HepG2 (cell line): ENCODE results near the gene METRN. TPM values are rescaled to one million over a fixed set of nuclear protein-coding genes. Genes with fewer than 3 reads are reported as not detected.

Source experiments
- BRF2 ChIP-seq: sonication (generic); formaldehyde crosslinking; IDR thresholded peaks from 2 replicates; pipeline ENCODE4 v1.8.1; 2022; ENCODE audit warnings: mild to moderate bottlenecking, missing genetic modification reagents
- HES4 ChIP-seq: sonication (generic); formaldehyde crosslinking; IDR thresholded peaks from 2 replicates; pipeline ENCODE4 v1.9.0; 2021; ENCODE audit warnings: mild to moderate bottlenecking, missing genetic modification reagents, borderline replicate concordance
- HIVEP1 ChIP-seq: sonication (generic); formaldehyde crosslinking; IDR thresholded peaks from 2 replicates; pipeline ENCODE4 v1.4.0; 2020; ENCODE audit warnings: mild to moderate bottlenecking, missing genetic modification reagents
- IKZF4 ChIP-seq: sonication (generic); formaldehyde crosslinking; IDR thresholded peaks from 2 replicates; pipeline ENCODE4 v1.5.1; 2020; ENCODE audit warnings: borderline replicate concordance, mild to moderate bottlenecking, low read depth, missing genetic modification reagents; ENCODE audit errors: not compliant biosample characterization
- KDM5B ChIP-seq: sonication (generic); formaldehyde crosslinking; IDR thresholded peaks from 2 replicates; pipeline ENCODE4 v1.4.0; 2020; ENCODE audit warnings: missing genetic modification reagents, mild to moderate bottlenecking, borderline replicate concordance
- NCOA2 ChIP-seq: sonication (generic); formaldehyde crosslinking; IDR thresholded peaks from 2 replicates; pipeline ENCODE4 v1.8.0; 2022; ENCODE audit warnings: inconsistent platforms
- PATZ1 ChIP-seq: sonication (generic); formaldehyde crosslinking; IDR thresholded peaks from 2 replicates; pipeline ENCODE4 v1.4.0; 2020; ENCODE audit warnings: missing genetic modification reagents
- PCBP1 ChIP-seq: fragments of 200-400 bp; formaldehyde crosslinking; IDR thresholded peaks from 2 replicates; pipeline ENCODE4 v1.6.1; 2017; ENCODE audit warnings: mild to moderate bottlenecking, low read depth, low read length, borderline replicate concordance
- SCMH1 ChIP-seq: sonication (generic); formaldehyde crosslinking; IDR thresholded peaks from 2 replicates; pipeline ENCODE4 v1.9.0; 2021; ENCODE audit warnings: missing genetic modification reagents, mild to moderate bottlenecking, borderline replicate concordance
- WIZ ChIP-seq: sonication (generic); formaldehyde crosslinking; IDR thresholded peaks from 2 replicates; pipeline ENCODE4 v1.5.1; 2020; ENCODE audit warnings: mild to moderate bottlenecking, missing genetic modification reagents
- ZNF207 ChIP-seq: fragments of 450-650 bp; IDR thresholded peaks from 2 replicates; pipeline ENCODE4 v1.6.1; 2016; ENCODE audit warnings: antibody characterized with exemption, borderline replicate concordance
- ZSCAN21 ChIP-seq: sonication (generic); formaldehyde crosslinking; IDR thresholded peaks from 2 replicates; pipeline ENCODE4 v1.8.0; 2022; ENCODE audit warnings: mild to moderate bottlenecking, missing genetic modification reagents, moderate library complexity, borderline replicate concordance
- ZSCAN31 ChIP-seq: sonication (generic); formaldehyde crosslinking; IDR thresholded peaks from 2 replicates; pipeline ENCODE4 v1.5.0; 2020; ENCODE audit warnings: low read depth, mild to moderate bottlenecking, missing genetic modification reagents
- polyA plus RNA-seq, 8 experiments: library from polyadenylated mRNA; depleted of rRNA in 3 of 8; stranded (reverse) in 7 of 8; unstranded in 1 of 8; fragments of >200 nt; fragmentation: Illumina TruSeq in 4 of 8; extraction: Trizol in 4 of 8; gene quantifications; 2 replicates each; pipeline versions ENCODE4 v1.2.1 to v1.2.3, GENCODE V29; 2011 to 2016; ENCODE audit warnings: low read depth in 4 of 8, missing spikeins in 1 of 8, mixed read lengths in 1 of 8; ENCODE audit not compliant: insufficient read depth in 1 of 8
- total RNA-seq, 5 experiments: library from RNA; depleted of rRNA; stranded (reverse); fragments of >200 nt; fragmentation: Illumina TruSeq; extraction: Trizol; gene quantifications; 2 replicates each; pipeline ENCODE4 v1.2.3, GENCODE V29; 2016; ENCODE audit warnings: low read depth in 1 of 5
- TF ChIP-seq, protein P1 (sequence below), 2 experiments: sonication (generic) in 1 of 2; formaldehyde crosslinking in 1 of 2; IDR thresholded peaks; 2 replicates each; pipeline versions ENCODE4 v1.6.1 to v1.9.0; 2014 to 2022; ENCODE audit warnings: antibody characterized with exemption in 1 of 2, borderline replicate concordance in 1 of 2, inconsistent platforms in 1 of 2, low read depth in 1 of 2, missing genetic modification reagents in 1 of 2
- TF ChIP-seq, protein P2 (sequence below): IDR thresholded peaks from 2 replicates; pipeline ENCODE4 v1.4.0; 2020; ENCODE audit warnings: mild to moderate bottlenecking, missing genetic modification reagents

The METRN gene
- total and polyA plus RNA-seq, 2 of the 13 experiments (the other 11 are each of a cell fraction or from before 2014, with no cell fraction given) = 25.5 to 46.1 TPM

DNA sequence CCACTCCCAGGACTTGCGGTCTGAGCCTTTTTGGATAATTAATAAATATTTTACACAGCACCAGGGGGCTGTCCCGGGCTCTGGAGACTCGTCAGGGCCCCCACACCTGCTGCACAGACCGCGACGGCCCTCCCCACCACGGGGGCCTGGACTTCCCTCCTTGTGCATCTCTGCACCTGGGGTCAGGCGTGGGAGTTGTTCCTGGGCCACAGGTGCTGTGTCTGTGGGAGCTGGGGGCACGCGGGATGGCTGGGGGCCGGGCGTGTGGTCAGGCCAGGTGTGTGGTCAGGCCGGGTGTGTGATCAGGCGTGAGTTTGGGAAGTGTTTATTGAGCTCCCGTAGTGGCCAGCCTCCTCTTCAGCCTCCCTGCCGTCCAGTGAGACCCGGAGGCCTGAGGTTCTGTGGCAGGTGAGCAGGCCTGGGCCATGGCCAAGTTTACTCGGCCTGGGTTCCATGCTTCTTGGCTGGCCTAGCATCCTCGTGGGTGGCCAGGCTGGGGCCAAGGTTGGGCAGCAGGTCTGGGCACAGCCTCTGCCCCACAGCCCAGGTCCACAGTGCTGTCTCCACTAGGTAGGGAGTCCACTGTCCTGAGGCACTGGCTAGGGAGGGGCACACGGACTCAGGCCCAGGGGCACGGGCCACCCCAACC, 36.6 kb upstream of the METRN start (continued):
- no peak for TF ChIP-seq HES4 (CRISPR knock-in tag)
- TF ChIP-seq HIVEP1 (CRISPR knock-in tag) = no peak
- no peak for TF ChIP-seq WIZ
- TF ChIP-seq, protein P1, sequence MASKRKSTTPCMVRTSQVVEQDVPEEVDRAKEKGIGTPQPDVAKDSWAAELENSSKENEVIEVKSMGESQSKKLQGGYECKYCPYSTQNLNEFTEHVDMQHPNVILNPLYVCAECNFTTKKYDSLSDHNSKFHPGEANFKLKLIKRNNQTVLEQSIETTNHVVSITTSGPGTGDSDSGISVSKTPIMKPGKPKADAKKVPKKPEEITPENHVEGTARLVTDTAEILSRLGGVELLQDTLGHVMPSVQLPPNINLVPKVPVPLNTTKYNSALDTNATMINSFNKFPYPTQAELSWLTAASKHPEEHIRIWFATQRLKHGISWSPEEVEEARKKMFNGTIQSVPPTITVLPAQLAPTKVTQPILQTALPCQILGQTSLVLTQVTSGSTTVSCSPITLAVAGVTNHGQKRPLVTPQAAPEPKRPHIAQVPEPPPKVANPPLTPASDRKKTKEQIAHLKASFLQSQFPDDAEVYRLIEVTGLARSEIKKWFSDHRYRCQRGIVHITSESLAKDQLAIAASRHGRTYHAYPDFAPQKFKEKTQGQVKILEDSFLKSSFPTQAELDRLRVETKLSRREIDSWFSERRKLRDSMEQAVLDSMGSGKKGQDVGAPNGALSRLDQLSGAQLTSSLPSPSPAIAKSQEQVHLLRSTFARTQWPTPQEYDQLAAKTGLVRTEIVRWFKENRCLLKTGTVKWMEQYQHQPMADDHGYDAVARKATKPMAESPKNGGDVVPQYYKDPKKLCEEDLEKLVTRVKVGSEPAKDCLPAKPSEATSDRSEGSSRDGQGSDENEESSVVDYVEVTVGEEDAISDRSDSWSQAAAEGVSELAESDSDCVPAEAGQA (IDR thresholded peaks at IDR 0.05; ENCODE audit: low read depth) = no peak
- TF ChIP-seq, protein P1 (CRISPR knock-in tag; IDR thresholded peaks at IDR 0.05; ENCODE audit: borderline replicate concordance) = no peak
- TF ChIP-seq KDM5B (CRISPR knock-in tag) = 0 out of 2 replicates have a peak, but pooled peaks have one; percentile 10
- no peak for TF ChIP-seq SCMH1 (CRISPR knock-in tag)
- no peak for TF ChIP-seq ZNF207
- TF ChIP-seq ZSCAN31 = no peak
- TF ChIP-seq ZSCAN21 (CRISPR knock-in tag) = 0 out of 2 replicates have a peak, but pooled peaks have one; percentile 6
- TF ChIP-seq, protein P2, sequence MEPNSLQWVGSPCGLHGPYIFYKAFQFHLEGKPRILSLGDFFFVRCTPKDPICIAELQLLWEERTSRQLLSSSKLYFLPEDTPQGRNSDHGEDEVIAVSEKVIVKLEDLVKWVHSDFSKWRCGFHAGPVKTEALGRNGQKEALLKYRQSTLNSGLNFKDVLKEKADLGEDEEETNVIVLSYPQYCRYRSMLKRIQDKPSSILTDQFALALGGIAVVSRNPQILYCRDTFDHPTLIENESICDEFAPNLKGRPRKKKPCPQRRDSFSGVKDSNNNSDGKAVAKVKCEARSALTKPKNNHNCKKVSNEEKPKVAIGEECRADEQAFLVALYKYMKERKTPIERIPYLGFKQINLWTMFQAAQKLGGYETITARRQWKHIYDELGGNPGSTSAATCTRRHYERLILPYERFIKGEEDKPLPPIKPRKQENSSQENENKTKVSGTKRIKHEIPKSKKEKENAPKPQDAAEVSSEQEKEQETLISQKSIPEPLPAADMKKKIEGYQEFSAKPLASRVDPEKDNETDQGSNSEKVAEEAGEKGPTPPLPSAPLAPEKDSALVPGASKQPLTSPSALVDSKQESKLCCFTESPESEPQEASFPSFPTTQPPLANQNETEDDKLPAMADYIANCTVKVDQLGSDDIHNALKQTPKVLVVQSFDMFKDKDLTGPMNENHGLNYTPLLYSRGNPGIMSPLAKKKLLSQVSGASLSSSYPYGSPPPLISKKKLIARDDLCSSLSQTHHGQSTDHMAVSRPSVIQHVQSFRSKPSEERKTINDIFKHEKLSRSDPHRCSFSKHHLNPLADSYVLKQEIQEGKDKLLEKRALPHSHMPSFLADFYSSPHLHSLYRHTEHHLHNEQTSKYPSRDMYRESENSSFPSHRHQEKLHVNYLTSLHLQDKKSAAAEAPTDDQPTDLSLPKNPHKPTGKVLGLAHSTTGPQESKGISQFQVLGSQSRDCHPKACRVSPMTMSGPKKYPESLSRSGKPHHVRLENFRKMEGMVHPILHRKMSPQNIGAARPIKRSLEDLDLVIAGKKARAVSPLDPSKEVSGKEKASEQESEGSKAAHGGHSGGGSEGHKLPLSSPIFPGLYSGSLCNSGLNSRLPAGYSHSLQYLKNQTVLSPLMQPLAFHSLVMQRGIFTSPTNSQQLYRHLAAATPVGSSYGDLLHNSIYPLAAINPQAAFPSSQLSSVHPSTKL (CRISPR knock-in tag) = no peak
- no peak for TF ChIP-seq PCBP1
- no peak for TF ChIP-seq NCOA2 (CRISPR knock-in tag)
- TF ChIP-seq IKZF4 = peak; percentile 19
- TF ChIP-seq PATZ1 = peak; percentile 22; the same call in 1 of the 2 replicates
- no peak for TF ChIP-seq BRF2 (CRISPR knock-in tag)
